ENCODE results near the gene VPS37C. TPM values are rescaled to one million over a fixed set of nuclear protein-coding genes. Genes with fewer than 3 reads are reported as not detected.

Gene VPS37C
- total RNA-seq, 1 donor from 2014 or later: 19.6 TPM

GRCh38 chr11:61163021-61163420 lies 1.8 kb upstream of the VPS37C start:
- Mint-ChIP-seq H3K27me3 (ENCODE audit: low read depth) (no peaks in the 10 kb centered on the region), H3K27ac (ENCODE audit: unreplicated experiment) (no peak overlapping the region), H3K4me3 (ENCODE audit: unreplicated experiment) (no peak overlapping the region), H3K9me3 (ENCODE audit: low read depth) (no peaks in the 10 kb centered on the region), H3K4me1 (ENCODE audit: low read depth) (peaks cover 31% of the 10 kb centered on the region), H3K36me3 (ENCODE audit: low read depth) (no peaks in the 10 kb centered on the region)
- no peak for TF ChIP-seq CTCF (IDR thresholded peaks at IDR 0.05)
- DNase-seq (ENCODE audit: low spot score): no peak

- Mint-ChIP-seq H3K4me1 (ENCODE audit: low read depth) (peaks cover 31% of the 10 kb centered on the region), H3K9me3 (ENCODE audit: low read depth) (no peaks in the 10 kb centered on the region), H3K27me3 (ENCODE audit: low read depth) (no peaks in the 10 kb centered on the region), H3K4me3 (ENCODE audit: unreplicated experiment) (peak overlapping the region; percentile 87), H3K36me3 (ENCODE audit: low read depth) (no peaks in the 10 kb centered on the region), H3K27ac (ENCODE audit: unreplicated experiment) (peak overlapping the region; percentile 91)
- no peak for TF ChIP-seq CTCF (IDR thresholded peaks at IDR 0.05)
- no peak for DNase-seq (ENCODE audit: low spot score)
These were observed 1.1 kb upstream of the VPS37C start for GRCh38 chr11:61162092-61162941.

- no peak for DNase-seq (ENCODE audit: low spot score)
- peaks cover 31% of the 10 kb centered on the region for H3K4me1 Mint-ChIP-seq (ENCODE audit: low read depth)
- peaks cover 2% of the 10 kb centered on the region for H3K36me3 Mint-ChIP-seq (ENCODE audit: low read depth)
- H3K27ac Mint-ChIP-seq (ENCODE audit: unreplicated experiment): peak overlapping the region; percentile 78
- peak overlapping the region; percentile 77 for H3K4me3 Mint-ChIP-seq (ENCODE audit: unreplicated experiment)
- H3K27me3 Mint-ChIP-seq (ENCODE audit: low read depth): no peaks in the 10 kb centered on the region
- no peak for TF ChIP-seq CTCF (IDR thresholded peaks at IDR 0.05)
- peaks cover 7% of the 10 kb centered on the region for H3K9me3 Mint-ChIP-seq (ENCODE audit: low read depth)
These were observed 588 bp downstream of the VPS37C start for GRCh38 chr11:61160487-61161189.

DNA sequence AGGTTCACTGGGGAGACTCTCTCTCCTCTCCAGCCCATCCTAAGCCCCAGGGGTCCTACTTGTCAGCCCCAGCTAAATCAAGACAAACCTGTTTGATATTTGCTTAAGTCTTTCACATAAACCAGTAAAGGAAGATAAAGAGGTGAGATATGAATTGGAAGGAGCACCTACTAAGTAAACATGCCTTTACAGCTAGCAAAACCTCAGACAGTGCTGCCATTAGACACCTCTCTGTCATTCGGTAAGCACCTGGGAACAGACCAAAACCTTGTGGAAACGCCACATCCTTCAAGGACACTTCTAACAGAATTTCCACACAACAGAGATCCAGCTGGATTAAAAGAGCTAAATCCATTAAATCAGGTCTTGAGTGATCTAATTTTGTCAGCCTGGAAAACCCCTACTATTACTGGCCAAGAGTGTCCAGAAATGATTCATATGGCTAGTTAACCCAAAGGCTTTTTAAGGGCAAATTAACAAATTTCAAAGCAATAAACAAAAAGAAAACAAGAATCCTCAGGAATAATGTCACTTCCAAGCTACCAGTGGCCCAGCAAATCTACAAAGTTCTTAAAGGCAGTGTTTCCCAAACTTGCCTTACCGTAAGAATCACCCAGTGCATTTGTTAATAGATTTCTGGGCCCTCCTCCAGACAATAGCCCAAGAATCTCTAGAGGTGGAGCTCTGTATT lies 2.4 kb downstream of the VPS37C start:
- H3K27ac Mint-ChIP-seq (ENCODE audit: unreplicated experiment): peak overlapping the region; percentile 10
- DNase-seq (ENCODE audit: low spot score): no peak
- H3K9me3 Mint-ChIP-seq (ENCODE audit: low read depth): peaks cover 22% of the 10 kb centered on the region
- no peak overlapping the region for H3K4me3 Mint-ChIP-seq (ENCODE audit: unreplicated experiment)
- peaks cover 12% of the 10 kb centered on the region for H3K36me3 Mint-ChIP-seq (ENCODE audit: low read depth)
- H3K27me3 Mint-ChIP-seq (ENCODE audit: low read depth): no peaks in the 10 kb centered on the region
- peaks cover 38% of the 10 kb centered on the region for H3K4me1 Mint-ChIP-seq (ENCODE audit: low read depth)
- TF ChIP-seq CTCF (IDR thresholded peaks at IDR 0.05): no peak

DNA sequence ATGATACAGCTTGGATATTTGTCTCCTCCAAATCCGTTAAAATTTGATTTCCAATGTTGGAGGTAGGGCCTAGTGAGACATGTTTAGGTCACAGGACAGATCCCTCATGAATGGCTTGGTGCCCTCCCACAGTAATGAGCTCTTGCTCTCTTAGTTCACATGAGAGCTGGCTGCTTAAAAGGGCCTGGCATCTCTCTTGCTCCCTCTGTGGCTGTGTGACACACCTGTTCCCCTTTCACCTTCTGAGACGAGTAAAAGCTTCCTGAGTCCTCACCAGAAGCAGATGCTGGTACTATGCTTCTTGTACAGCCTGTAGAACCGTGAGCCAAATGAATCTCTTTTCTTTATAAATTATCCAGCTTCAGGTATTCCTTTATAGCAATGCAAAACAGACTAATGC lies 3.5 kb downstream of the VPS37C start:
- DNase-seq (ENCODE audit: low spot score): no peak
- Mint-ChIP-seq H3K4me1 (ENCODE audit: low read depth) (peaks cover 49% of the 10 kb centered on the region), H3K27me3 (ENCODE audit: low read depth) (no peaks in the 10 kb centered on the region), H3K9me3 (ENCODE audit: low read depth) (peaks cover 22% of the 10 kb centered on the region), H3K27ac (ENCODE audit: unreplicated experiment) (no peak overlapping the region), H3K4me3 (ENCODE audit: unreplicated experiment) (no peak overlapping the region), H3K36me3 (ENCODE audit: low read depth) (peaks cover 12% of the 10 kb centered on the region)
- no peak for TF ChIP-seq CTCF (IDR thresholded peaks at IDR 0.05)

Measured in chondrocyte (in vitro differentiated cells).